ENCODE results near the gene PIK3R6.

The PIK3R6 gene

DNA sequence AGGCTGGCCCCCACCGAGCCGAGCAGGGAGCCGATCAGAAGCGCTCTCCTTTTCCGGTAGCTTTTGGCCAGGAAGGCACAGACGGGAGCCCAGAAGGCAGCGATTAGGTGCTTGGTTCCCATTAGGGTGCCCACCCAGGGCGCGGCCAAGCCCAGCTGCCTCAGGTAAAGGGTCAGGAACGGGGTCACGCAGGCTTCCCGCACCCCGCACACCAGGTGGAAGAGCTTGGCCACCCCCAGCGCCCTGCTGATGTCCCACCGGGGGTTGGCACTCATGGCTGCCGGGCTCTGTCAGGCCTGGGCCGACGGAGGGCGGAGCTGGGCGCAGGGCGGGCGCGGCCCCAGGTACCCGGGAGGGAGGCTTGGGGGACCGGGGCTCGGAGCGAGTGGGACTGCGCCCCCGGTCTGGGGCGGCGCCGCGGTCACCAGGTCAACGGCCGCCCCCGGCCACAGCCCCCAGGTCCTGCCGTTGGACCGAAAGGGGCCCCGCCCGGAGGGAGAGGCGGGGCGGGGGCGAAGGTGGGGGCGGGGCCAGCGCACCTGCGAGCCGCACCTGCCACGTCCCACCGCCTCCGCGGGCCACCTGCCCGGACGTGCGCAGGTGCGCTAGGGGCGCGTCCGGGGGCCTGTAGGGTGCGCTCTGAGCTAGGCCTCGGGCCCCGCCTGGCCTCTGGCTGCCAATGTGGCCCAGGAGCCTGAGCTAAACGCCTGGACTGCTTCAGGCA is 68.5 kb downstream of the PIK3R6 start, which contains the start of gene MFSD6L:
Gene MFSD6L, minus strand, starts transcription at position 520 of the 724 bp plus-strand sequence. Its CDS starts 245 bp downstream, at position 275.
- in situ Hi-C loops (cut with HindIII; ENCODE audit: low sequenced_read_pairs), result no loop called here
- H3K4me3 ChIP-seq (ENCODE audit: low read depth, low read length), result no peak within 1 kb of the TSS
- DNase-seq (ENCODE audit: low read depth, low spot score), result no peak
- TF ChIP-seq, protein P1, sequence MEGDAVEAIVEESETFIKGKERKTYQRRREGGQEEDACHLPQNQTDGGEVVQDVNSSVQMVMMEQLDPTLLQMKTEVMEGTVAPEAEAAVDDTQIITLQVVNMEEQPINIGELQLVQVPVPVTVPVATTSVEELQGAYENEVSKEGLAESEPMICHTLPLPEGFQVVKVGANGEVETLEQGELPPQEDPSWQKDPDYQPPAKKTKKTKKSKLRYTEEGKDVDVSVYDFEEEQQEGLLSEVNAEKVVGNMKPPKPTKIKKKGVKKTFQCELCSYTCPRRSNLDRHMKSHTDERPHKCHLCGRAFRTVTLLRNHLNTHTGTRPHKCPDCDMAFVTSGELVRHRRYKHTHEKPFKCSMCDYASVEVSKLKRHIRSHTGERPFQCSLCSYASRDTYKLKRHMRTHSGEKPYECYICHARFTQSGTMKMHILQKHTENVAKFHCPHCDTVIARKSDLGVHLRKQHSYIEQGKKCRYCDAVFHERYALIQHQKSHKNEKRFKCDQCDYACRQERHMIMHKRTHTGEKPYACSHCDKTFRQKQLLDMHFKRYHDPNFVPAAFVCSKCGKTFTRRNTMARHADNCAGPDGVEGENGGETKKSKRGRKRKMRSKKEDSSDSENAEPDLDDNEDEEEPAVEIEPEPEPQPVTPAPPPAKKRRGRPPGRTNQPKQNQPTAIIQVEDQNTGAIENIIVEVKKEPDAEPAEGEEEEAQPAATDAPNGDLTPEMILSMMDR (IDR thresholded peaks at IDR 0.05; ENCODE audit: low read depth, low read length), result no peak

DNA sequence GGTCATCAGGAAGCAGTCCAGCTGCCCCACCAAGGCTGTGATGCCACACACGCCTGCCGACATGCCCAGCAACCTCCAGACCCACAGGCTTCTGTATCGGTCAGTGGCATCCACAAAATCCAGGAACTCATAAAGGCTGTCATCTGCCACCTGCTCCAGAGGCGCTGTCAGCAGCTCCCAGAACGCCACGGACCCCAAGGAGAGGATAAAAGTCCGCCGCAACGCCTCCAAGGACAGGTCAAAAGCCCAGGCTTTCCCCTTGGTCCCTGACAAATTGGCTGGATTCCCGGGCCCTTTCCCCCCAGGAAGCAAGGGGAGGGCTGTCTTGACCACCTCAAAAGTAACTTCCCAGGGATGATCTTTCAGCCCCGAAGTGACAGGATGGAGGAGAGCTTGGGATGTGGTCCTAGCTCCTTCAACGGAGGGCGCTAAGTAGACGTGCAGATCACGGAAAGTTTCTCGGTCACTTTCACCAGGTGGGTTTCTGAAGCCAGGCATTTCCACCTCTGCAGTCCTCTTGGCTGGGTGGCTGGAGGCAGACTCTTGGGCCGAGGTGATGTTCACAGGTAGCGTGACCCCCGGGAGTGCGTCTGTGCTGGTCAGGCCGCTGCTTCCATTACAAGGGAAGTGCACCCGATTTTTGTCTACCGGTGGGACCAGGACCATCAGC is 69.2 kb downstream of the PIK3R6 start:
- TF ChIP-seq, protein P1 (IDR thresholded peaks at IDR 0.05; ENCODE audit: low read depth, low read length), result no peak
- H3K4me3 ChIP-seq (ENCODE audit: low read depth, low read length), result no peak overlapping the region
- no peak for DNase-seq (ENCODE audit: low read depth, low spot score)
- in situ Hi-C loops (cut with HindIII; ENCODE audit: low sequenced_read_pairs), result no loop called here

DNA sequence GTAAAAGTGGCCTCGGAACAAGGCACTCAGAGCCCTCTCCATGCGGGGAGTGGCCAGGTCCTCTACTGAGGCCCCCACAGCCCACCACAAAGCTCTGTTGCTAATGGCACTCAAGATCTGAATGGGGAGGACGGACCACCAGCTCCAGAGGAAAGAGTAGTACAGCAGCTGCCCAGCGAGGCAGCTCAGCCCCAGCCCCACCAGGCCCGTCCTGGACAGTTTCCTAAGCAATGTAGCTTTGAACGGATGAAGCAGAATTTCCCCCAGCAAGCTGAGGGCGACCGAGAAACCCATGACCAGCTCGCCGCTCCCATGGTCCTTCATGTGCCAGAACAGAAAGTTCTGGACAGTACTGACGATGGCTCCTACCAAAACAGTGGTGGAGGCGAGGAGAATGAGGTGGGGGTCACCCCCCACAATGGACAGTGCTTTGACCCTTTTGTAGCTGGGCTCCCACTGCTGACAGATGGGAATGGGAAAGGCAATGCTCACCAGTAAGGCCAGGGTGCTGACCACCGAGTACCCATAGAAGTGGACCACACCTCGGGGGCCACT is 69.8 kb downstream of the PIK3R6 start:
- TF ChIP-seq, protein P1 (IDR thresholded peaks at IDR 0.05; ENCODE audit: low read depth, low read length), result no peak
- no peak for DNase-seq (ENCODE audit: low read depth, low spot score)
- no peak overlapping the region for H3K4me3 ChIP-seq (ENCODE audit: low read depth, low read length)
- in situ Hi-C loops (cut with HindIII; ENCODE audit: low sequenced_read_pairs), result no loop called here

DNA sequence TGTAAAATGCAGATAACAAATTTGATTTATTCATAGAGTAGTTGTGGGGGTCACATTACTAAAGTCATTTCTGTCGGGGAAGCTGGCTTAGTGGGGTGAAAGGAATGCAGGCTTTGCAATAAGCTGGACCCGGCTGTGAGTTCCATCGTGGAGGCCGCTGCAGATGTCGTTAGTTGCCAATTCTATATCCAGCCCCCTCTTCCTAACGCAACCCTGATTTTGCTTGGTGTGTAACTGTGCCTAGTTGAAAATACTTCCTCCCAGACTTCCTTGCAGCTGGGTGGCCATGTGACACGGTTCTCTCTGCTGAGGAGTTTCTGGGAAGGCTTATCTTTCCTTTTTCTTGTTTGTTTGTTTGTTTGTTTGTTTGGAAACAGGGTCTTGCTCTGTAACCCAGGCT is 72.8 kb downstream of the PIK3R6 start:
- TF ChIP-seq, protein P1 (IDR thresholded peaks at IDR 0.05; ENCODE audit: low read depth, low read length), result no peak
- H3K4me3 ChIP-seq (ENCODE audit: low read depth, low read length), result no peak overlapping the region
- in situ Hi-C loops (cut with HindIII; ENCODE audit: low sequenced_read_pairs), result no loop called here
- no peak for DNase-seq (ENCODE audit: low read depth, low spot score)

DNA sequence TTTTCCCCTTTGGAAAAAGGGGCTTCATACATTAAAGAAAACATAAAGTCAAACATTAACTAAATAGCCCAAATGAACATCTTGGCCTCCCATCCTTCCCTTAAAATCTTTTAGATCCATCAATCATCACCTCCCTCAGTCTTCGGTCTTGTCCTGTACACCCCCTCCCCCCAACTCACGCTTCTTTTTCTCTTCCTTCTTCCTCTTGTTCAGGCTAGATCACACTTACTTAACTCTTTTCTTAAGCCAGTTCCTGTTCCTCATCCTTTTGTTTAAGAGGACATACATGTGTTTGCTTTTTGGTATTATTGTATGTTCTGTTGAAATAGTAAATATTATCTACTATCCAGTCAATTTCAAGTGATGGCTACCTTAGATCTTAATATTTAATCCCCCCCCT is 73.8 kb downstream of the PIK3R6 start:
- no peak for DNase-seq (ENCODE audit: low read depth, low spot score)
- in situ Hi-C loops (cut with HindIII; ENCODE audit: low sequenced_read_pairs), result no loop called here
- no peak overlapping the region for H3K4me3 ChIP-seq (ENCODE audit: low read depth, low read length)
- TF ChIP-seq, protein P1 (IDR thresholded peaks at IDR 0.05; ENCODE audit: low read depth, low read length), result no peak

DNA sequence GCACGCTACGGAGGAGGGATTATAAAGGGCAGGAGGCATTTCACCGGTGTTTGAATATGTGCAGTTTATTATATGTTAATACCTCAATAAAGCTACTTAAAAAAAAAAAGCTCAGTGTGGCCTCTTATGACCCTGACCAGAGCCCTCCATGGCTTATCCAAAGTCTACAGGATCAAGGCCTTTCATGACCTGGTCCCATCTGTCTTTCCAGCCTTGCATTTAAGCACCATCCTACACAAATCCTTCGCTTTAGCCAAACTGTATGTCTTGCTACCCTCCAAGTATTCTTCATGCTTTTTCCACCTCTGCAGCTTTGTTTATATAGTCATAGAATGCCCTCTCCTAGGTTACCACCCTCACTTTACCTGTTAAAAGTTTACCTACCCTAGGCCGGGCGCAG is 74.8 kb downstream of the PIK3R6 start:
- in situ Hi-C loops (cut with HindIII; ENCODE audit: low sequenced_read_pairs), result no loop called here
- TF ChIP-seq, protein P1 (IDR thresholded peaks at IDR 0.05; ENCODE audit: low read depth, low read length), result no peak
- DNase-seq (ENCODE audit: low read depth, low spot score), result no peak
- H3K4me3 ChIP-seq (ENCODE audit: low read depth, low read length), result no peak overlapping the region

All from astrocyte of the spinal cord (primary cell).